Suprapubic skin (tissue), 4 donors: Measurements from ENCODE around the gene ATP11A.

ENCODE experiments used
- EP300 ChIP-seq: sonication (generic); formaldehyde crosslinking; IDR thresholded peaks from one replicate; pipeline ENCODE4 v1.6.1; 2017; ENCODE audit warnings: antibody characterized with exemption
- POLR2A ChIP-seq, 2 donors: fragments of 450-650 bp; IDR thresholded peaks; one replicate each; pipeline ENCODE4 v1.6.1; 2017; ENCODE audit warnings: antibody characterized with exemption in 2 of 2, mild to moderate bottlenecking in 2 of 2, moderate library complexity in 2 of 2
- POLR2AphosphoS5 ChIP-seq, 3 donors: sonication (generic); formaldehyde crosslinking; IDR thresholded peaks; one replicate each; pipeline ENCODE4 v1.6.1; 2017; ENCODE audit warnings: antibody characterized with exemption in 3 of 3
- TF ChIP-seq, protein P1 (sequence below), 2 donors: fragments of 200-600 bp in 1 of 2; fragments of 450-650 bp in 1 of 2; sonication (generic) in 1 of 2; IDR thresholded peaks; one replicate each; pipeline ENCODE4 v1.5.1; 2016 to 2019; ENCODE audit warnings: antibody characterized with exemption in 2 of 2, mild to moderate bottlenecking in 1 of 2, moderate library complexity in 1 of 2

DNA sequence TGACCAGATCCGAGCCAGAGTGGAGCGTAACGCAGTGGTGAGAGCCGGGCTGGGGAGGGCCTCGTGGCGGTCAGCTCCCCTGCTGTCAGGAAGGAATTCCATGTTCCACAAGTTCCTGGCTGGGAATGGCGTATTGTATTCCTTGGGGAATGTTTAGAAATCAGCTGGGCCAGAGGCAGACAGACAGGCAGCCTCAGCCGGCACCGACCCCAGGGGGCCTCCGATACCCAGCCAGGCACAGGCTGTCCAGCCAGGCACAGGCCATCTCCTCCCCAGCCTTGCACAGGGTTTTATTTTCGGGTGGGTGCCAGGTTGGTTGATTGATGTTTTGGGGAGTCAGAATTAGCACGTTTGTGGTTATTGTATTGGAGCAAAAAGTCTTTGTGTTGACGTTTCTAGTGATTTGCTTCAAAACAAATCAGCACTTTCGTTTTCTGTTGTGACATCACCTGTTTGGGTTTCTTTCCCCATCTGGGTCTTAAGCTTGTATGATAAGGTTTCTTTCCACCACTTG lies 152.6 kb downstream of the ATP11A start:
- TF ChIP-seq POLR2A (IDR thresholded peaks at IDR 0.05) (no peak), POLR2AphosphoS5 (IDR thresholded peaks at IDR 0.05) (no peak), EP300 (no peak)
- TF ChIP-seq, protein P1, sequence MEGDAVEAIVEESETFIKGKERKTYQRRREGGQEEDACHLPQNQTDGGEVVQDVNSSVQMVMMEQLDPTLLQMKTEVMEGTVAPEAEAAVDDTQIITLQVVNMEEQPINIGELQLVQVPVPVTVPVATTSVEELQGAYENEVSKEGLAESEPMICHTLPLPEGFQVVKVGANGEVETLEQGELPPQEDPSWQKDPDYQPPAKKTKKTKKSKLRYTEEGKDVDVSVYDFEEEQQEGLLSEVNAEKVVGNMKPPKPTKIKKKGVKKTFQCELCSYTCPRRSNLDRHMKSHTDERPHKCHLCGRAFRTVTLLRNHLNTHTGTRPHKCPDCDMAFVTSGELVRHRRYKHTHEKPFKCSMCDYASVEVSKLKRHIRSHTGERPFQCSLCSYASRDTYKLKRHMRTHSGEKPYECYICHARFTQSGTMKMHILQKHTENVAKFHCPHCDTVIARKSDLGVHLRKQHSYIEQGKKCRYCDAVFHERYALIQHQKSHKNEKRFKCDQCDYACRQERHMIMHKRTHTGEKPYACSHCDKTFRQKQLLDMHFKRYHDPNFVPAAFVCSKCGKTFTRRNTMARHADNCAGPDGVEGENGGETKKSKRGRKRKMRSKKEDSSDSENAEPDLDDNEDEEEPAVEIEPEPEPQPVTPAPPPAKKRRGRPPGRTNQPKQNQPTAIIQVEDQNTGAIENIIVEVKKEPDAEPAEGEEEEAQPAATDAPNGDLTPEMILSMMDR (IDR thresholded peaks at IDR 0.05) = no peak
